ENCODE data around the gene HFE.

DNA sequence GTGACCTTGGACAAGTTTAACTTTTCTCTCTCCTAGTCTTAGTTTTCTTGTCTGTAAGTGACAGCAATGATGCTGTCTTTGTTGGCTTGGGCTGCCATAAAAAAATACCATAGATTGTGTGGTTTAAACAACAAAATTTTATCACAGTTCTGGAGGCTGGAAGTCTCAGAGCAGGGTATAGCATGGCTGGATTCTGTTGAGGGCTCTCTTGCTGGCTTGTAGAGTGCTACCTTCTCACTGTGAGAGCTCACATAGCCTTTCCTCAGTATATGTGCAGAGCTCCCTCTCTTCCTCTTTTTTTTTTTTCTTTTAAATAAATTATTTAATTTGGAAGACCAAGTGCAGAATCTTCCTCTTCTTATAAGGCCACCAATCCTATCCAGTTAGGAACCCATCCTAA is 26.3 kb downstream of the HFE start:
- TF ChIP-seq, protein P1, sequence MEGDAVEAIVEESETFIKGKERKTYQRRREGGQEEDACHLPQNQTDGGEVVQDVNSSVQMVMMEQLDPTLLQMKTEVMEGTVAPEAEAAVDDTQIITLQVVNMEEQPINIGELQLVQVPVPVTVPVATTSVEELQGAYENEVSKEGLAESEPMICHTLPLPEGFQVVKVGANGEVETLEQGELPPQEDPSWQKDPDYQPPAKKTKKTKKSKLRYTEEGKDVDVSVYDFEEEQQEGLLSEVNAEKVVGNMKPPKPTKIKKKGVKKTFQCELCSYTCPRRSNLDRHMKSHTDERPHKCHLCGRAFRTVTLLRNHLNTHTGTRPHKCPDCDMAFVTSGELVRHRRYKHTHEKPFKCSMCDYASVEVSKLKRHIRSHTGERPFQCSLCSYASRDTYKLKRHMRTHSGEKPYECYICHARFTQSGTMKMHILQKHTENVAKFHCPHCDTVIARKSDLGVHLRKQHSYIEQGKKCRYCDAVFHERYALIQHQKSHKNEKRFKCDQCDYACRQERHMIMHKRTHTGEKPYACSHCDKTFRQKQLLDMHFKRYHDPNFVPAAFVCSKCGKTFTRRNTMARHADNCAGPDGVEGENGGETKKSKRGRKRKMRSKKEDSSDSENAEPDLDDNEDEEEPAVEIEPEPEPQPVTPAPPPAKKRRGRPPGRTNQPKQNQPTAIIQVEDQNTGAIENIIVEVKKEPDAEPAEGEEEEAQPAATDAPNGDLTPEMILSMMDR (IDR thresholded peaks at IDR 0.05): no peak
- TF ChIP-seq POLR2A (IDR thresholded peaks at IDR 0.05): no peak

Data from heart left ventricle (tissue), 13 donors.